Tongue (tissue), 2 donors: ENCODE measurements around the gene CDKN2B. TPM values are rescaled to one million over a fixed set of nuclear protein-coding genes. Genes with fewer than 3 reads are reported as not detected.
"Not testable (repeated sequence)": the region's sequence is repeated elsewhere in the genome, so short reads cannot be mapped to it uniquely, and the experiment has no call there.

Experiments used
- DNase-seq: peaks from one replicate; pipeline ENCODE4 v3.0.0-alpha.2; 2015
- total RNA-seq: library from RNA; depleted of rRNA; stranded (reverse); fragments of >200 nt; gene quantifications from one replicate; pipeline ENCODE4 v1.2.3, GENCODE V29; 2014

CDKN2B gene, protein sequence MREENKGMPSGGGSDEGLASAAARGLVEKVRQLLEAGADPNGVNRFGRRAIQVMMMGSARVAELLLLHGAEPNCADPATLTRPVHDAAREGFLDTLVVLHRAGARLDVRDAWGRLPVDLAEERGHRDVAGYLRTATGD
- total RNA-seq = 2.2 TPM

DNA sequence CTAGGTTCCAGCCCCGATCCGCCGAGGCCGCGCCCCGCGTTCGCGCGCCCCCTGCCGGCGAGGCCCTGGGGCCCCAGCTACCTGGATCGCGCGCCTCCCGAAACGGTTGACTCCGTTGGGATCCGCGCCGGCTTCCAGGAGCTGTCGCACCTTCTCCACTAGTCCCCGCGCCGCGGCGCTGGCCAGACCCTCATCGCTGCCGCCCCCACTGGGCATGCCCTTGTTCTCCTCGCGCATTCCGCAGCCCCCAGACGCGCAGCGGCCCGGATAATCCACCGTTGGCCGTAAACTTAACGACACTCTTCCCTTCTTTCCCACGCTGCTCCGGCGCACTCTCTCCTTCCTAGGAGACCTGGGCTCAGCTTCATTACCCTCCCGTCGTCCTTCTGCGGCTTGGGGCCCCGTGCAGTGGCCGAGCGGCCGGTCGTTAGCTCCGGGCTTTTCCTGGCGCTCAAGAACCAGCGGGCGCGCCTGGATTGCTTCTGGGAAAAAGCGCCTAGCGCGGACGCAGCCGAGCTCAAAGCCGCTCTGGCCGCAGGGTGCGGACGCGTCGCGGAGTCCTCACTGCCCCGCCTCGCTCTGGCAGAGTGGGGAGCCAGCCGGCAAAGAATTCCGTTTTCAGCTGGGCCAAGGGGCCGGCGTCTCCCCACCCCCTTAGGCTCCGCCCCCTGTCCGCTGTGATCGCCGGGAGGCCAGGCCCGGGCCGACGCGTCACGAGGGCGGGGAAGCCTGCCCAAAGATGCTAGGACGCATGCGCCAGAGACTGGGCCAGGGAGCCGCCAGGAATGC lies at the start of gene CDKN2B:
CDKN2B (minus strand) TSS at position 589 of the 789 bp plus-strand sequence; CDS start at position 237, 352 bp downstream.
- peak; percentile 87 for DNase-seq

DNA sequence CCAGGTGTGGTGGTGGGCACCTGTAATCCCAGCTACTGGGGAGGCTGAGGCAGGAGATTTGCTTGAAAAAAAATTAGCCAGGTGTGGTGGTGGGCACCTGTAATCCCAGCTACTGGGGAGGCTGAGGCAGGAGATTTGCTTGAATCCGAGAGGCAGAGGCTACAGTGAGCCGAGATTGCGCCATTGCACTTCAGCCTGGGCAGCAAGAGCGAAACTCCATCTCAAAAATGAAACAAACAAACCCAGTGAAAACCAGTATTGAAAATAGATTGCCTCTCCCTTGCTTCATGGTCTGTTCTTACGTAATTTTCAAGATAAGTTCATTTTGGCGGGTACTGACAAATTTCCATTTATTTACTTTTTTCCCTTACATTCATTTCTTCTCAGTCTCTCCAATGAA lies 48.9 kb upstream of the CDKN2B start:
- not testable (repeated sequence) for DNase-seq

DNA sequence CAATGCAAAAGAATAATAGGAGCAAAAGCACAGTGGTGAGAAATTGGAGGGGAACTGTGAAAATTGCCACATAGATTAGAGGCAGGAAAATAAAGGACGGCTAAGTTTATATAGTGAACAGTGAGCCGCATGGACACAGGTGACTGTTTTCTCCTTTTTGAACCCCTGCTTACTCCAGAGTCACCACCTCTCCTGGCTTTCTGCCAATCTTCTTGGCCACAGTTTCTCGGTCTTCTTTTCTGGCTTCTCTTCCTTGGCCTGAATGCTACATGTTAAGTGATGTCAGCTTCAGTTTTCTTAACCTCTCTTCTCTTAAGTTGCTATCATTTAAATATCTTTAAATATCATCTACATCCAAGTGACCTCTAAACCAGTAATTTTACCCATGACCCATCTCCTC lies 47.3 kb upstream of the CDKN2B start:
- DNase-seq = no peak

DNA sequence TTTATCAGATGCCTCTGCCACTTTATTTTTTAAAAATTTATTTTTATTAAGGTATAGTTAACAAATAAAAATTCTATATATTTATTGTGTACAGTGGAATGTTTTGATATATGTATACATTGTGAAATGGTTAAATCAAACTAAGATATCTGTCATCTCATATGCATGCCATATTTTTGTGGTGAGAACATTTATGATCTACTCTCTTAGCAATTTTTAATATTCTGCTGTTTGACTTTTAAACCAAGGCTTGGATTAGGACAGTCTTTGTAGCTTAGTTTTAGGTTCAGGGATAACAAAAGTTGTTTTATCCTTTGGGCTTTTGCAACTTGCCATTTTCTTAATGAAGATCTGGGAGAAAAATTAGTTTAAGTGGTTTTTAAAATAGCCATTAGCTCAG lies 46.0 kb upstream of the CDKN2B start:
- no peak for DNase-seq

DNA sequence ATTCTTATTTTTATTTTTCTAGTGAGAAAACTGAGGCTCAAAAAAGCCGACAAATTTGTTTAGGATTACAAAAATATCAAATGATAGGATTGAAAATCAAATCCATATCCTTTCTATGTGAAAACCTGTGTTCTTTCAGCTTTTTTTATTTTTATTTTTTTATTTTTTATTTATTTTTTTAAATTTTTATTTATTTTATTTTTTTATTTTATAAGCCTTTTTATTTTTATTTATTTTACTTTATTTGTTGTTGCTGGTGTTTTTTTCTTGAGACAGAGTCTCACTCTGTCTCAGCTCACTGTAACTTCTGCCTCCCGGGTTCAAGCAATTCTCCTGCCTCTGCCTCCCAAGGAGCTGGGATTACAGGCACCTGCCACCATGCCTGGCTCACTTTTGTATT lies 45.4 kb upstream of the CDKN2B start:
- DNase-seq = no peak

DNA sequence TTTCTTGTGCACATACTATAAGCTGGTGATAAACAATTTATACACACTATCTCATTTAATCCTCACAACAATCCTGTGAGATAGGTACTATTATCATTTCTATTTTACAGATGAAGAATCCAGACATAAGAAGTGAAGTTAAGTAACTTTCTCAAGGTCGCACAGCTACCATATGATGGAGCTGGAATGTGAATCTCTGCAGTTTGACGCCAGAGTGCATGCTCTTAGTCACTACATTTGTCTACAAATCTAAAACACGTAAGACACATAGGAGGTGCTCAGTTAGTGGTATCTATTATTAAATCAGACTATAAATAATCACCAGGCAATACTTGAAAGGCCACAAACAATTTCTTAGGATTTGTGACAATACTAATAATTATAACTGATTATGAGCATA lies 45.0 kb upstream of the CDKN2B start:
- no peak for DNase-seq

DNA sequence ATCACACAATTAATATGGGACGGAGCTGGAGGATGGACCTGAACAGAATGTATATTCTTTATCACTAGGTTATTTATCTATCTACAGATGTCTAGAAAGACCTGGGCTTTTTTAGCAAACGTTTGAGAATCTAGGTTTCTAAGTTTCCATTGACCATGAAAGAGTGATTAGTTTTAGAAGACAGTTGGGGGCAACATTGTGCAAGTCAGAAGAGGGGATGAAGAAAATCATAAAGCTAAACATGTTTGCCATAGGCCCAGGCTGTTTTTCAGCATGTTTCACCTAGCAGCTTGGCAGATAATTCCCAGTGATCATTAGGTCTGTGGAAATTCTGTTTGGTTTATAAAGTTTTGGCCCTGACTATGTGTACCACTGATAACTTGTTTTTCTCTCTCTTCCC lies 44.1 kb upstream of the CDKN2B start:
- DNase-seq = no peak

DNA sequence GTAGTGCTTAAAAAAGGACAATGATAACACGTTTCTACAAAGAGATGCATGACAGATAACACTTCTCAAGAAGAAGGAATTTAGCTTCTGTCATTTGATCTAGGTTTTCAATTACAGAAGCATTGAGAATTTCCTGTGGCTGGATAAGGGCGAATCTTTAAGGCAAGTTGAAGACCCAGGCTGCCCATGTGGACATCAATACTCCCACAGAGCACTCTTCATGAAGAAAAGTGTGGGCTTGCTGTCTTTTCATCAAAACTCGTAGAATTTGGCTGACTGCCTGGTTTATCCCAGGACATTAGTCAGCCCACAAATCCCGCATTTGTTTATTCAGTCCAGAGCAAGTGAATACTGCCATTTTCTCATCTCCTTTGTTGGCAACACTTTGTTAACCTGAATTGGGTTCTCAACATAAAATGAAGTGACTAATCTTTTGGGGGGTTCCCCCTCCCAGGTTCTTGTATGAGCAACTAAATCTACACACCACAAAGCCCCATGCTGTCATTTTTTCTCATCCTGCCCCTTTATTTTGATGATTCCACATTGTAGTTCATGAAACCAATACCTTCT lies 43.4 kb upstream of the CDKN2B start:
- DNase-seq = peak; percentile 21

DNA sequence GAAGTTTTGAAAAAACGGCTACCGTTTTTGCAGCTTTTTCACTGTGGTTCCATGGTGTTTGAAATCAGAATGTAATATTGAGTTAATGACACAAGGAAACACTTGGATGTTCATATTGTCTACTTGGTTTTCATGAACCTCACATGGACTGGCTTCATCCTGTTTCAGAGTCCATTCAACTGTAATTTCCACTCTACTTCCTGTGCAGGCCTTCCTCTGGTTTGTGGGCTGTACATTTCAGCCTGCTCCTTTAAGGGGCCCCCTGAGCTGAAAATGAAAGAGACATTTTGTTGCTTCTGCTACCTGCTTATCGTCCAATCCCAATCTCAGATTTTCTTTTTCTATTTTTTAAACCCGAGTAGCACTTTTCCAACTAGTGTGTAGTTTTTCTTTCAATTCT lies 41.8 kb upstream of the CDKN2B start:
- DNase-seq = no peak

DNA sequence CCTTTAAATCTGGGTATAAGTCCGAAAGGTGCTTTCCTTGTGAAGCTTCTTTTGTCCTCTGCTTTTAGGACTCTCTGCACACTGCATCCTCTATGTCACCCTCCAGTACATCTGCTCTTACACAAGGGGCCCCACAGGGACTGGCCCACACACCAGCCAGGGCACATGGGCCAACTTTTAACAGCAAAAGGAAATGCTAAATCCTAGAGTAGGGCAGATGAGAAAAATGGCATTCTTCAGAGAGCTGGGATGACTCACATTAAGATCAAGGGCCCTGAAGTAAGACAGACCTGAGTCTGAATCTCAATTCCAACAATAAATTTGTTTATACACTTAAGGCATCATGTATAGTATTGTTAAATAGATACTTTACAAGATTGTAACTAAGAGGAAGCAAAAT lies 40.3 kb upstream of the CDKN2B start:
- DNase-seq = no peak

DNA sequence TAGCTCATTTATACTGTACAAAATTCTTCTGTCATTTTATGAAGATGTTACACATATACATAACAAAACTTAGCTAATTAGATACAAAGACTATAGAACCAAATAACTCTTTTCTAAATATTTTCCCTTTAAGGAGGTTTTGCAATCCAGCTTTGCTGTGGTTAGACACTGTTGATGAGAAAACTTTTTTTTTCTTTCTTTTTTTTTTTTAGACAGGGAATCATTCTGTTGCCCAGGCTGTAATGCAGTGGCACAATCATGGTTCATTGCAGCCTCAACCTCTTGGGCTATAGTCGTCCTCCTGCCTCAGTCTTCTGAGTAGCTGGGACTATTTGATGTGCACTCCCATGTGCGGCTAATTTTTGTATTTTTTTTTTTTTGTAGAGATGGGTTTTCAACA lies 38.5 kb upstream of the CDKN2B start:
- DNase-seq = no peak

DNA sequence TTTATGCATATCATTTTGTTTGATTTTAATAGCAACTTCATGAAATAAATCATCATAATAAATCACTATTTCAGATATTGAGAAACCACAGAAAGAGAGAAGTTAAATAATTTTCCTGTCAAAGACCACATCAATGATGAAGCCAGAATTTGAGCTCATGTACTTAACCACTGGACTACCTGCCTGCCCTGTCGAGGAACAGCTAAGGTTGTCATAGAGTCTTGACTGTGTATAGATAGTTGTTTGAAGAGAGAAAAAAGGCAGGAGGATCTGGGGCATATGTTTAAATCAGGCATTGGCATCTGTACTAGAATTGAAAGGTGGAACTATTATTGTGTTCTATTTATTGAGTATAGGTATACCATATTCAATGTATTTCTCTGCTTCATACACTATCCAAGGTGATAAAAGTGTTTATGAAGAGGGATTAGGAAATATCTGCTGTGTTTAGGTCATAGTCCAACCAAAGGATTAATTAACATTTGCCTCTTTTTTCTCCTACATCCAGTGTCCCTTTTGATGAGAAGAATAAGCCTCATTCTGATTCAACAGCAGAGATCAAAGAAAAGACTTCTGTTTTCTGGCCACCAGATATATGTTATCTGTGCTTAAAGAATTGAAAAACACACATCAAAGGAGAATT lies 37.3 kb upstream of the CDKN2B start:
- DNase-seq = no peak

DNA sequence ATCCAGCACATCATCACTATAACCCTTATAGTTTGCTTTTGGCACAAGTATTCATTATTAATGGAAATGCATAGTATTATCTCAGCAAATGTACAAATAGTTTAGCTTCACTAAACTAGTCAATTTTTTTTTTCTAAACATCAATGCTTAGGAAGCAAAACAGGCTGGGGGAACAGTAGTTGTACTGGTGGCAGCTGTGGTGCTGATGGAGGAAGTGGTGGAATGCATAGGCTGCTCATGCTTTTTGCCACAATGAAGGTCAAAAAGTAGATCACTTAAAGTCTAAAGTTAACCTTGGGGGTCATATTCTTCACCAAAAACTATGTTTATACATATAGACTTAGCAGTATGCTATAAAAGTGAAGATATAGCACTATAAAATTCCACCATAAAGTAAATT lies 36.3 kb upstream of the CDKN2B start:
- DNase-seq = no peak

DNA sequence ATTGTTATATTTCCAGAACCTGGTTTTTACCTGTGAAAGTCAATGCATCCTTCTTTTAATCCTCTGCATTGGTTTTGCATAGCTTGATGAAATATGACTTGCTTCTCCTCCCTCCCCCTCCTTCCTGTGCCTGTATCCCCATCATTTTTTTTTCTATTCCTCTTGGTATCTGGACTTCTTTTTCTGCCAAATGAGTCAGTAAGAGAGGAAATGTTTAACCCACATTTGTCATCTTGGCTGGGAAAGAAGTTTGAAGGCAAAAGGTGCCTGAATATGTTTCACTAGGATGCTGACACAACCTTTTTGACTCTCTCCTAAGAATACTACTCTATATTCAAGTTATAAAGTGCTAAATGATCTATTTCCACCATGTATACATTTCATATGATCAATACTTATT lies 35.5 kb upstream of the CDKN2B start:
- no peak for DNase-seq

DNA sequence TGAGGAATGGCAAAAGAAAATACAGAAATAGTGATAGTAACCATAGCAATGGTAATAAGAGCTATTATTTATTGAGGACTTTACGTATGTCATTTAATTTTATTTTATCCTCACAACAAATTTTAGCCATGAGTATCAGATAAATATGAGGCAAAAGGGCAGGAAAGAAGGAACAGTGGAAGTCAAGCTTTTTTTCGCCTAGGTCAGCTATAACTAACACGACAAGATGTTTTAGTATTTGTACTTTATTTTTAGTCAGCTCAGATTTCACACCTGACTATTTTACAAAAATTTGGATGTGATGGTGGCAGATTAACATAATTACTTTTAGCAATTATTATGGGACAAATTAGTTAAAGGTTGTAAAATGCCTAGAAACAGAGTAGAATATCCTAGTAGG lies 34.8 kb upstream of the CDKN2B start:
- DNase-seq = no peak

DNA sequence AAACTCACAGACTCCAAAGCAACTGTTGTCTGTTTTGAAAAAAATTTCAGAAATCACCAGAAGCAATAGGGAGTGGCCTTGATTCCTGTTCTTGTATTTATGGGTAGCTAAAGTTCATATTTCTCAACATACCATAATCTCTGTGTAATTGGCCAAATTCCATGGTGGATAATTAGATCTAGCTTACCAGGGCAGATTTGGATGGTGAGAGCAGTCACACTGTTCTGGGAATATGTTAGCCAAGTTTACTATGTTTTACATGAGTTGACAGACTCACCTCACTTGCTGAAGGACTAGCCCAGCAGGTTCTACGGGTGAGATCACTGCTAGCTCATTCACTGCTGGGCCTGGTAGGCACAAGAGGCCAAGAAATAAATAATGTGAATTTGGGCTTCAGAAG lies 32.7 kb upstream of the CDKN2B start:
- DNase-seq = peak; percentile 22

DNA sequence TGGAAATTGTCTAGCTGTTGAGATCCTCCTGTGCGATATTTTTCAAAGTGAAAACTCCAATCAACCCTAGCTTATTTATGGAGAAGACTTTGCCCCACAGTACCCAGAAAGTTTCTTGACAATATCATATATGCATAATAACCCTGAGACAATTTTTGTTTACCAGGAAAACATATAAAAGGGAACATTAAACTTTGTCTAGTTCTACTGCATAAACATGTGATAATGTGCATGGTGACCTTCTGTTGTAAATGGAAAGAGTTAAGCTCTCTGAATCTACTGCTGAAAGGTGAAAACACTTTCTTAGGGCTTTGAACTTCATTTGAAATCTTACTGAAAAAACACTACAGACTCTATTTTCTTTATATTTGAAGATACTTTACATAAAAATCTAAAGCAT lies 32.2 kb upstream of the CDKN2B start:
- no peak for DNase-seq

DNA sequence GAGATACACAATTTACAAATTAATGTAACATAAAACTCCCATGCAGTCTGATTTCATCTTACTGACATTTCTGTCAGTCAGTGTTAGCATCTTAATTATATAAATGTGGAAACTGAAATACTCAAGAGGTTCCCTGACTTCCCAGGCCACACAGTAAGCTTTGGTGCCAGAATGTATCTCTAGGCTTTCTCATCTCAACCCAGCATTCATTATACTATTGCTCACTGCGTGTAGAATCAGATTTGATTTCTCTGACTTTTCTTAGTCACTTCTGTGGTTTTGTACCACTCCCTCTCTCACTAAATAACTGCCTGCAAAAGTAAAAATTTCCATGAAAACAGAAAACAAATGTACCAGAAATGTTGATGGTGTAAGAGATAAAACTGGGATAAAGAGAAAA lies 31.7 kb upstream of the CDKN2B start:
- DNase-seq = no peak

DNA sequence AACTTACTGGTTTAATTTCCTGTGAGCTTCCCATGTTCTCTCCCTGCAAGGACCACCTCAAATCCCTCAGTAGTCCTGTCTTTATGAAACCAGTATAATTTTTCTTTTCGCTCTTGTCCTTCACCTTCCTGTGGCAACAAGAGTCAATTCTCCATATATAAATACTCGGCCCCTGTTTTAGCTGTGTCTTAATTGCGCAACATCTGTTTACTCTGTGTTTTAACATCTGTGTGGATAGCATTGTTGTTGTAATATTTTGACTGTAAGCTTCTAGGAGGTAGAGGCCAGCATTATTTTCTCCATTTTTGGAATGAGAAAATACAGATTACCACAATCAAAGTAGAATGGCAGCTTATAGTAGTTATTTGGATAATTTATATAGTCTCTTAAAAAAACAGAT lies 30.2 kb upstream of the CDKN2B start:
- no peak for DNase-seq

DNA sequence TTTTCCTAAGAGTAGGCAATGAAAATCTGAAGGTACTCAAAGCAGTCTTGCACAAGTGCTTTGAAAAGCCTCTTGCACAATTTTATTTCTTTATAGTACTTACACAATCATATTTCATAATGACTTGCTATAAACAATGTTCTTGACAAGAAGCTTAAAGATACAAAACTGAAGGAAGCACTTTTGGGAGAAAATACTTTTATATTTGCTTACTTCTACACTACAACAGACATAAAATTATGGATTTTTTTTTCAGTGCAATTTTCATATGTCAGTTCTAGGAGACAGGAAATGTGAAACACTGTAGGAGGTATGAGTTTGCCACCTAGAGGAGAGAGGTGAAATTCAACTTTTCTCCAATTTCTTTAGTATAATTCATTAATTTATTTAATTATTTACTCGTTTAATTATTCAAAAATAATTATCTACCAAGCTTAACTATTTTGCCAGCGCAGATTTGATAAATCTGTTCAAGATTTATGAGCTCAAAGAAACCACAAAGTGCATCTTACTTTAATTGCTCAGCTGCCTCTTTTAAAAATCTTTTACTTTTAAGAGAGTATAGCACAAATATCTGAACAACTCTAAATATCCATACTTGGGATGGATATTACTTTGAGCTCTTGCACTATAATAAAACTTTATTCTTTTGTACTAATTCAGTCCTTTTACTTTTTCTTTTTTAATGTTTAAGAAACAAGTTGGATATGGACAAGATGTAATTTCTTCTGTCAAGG lies 29.0 kb upstream of the CDKN2B start:
- DNase-seq = no peak

DNA sequence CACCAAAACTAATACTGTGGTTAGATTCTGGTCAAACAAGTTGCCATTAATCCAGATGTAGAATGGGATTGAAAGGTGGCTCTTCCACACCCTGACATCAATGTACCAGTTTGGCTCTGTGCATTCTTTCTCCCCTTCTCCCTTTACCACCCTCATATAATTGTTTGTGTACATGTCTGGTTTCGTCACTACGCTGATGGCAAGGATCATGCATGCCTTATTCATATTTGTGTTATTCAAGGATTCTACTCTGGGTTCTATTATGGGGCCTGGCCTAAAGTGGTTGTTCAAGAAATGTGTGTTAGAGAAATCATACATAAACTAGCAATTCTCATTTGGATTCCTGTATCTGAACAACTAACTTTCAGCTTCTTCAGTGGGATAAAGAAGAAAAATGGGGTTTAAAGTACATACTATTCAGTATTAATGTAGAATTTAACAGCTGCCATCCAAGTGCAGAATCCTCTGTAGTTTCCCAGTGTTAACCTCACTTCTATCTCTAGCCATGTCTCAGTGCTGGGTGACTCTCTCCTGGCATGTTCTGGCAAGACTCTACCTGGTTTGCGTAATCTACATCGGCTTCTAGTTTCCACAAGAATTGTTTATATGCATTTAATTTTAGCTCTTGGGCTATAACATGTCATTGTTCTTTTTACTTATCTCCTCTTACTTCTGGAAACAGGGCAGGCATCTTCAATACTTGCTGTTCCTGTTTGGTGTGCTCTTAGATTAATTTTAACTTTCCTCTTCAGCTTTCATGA lies 27.9 kb upstream of the CDKN2B start:
- DNase-seq = no peak

DNA sequence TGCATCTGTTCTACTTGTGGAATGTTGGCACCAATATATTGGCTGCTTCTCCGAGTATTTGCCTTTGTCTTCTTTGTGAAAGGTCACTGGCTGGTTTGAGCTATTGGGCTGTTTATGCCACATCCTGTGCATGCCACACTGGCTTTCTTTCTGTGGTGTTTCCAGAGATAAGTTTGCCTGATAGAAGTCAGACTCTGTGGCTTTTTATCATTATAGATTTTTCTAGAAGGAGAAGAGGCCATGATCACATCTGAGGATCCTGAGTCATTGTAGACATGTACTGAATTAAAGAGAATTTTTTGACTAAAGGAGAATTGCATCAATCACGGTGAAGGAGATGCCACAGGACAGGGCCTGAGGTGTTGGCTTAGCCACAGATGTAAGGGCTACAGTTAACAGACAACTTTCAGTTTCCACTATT lies 26.5 kb upstream of the CDKN2B start:
- no peak for DNase-seq
